T-helper 2 cell treated with Interferon-gamma antibody and Interleukin-4, amounts not matched to agents 5 μg/mL and 100 μg/mL, for 36 hours (primary cell): ENCODE data around the gene NPEPPS.
"Not testable (repeated sequence)": the region's sequence is repeated elsewhere in the genome, so short reads cannot be mapped to it uniquely, and the experiment has no call there.

Experiments used
- DNase-seq: peaks from one replicate; pipeline ENCODE4 v3.0.0; 2021; ENCODE audit warnings: low spot score
- H3K27ac Mint-ChIP-seq: one replicate; pipeline ENCODE4 v1.8.0; 2021; ENCODE audit warnings: mild to moderate bottlenecking, mixed read lengths
- H3K27me3 Mint-ChIP-seq: one replicate; pipeline ENCODE4 v1.8.0; 2021; ENCODE audit warnings: low read depth, mixed read lengths
- H3K36me3 Mint-ChIP-seq: one replicate; pipeline ENCODE4 v1.8.0; 2021; ENCODE audit warnings: low read depth, mixed read lengths
- H3K4me1 Mint-ChIP-seq: one replicate; pipeline ENCODE4 v1.8.0; 2021; ENCODE audit warnings: low read depth, mixed read lengths
- H3K4me3 Mint-ChIP-seq: one replicate; pipeline ENCODE4 v1.8.0; 2022; ENCODE audit warnings: mild to moderate bottlenecking, moderate library complexity, mixed read lengths
- H3K9me3 Mint-ChIP-seq: one replicate; pipeline ENCODE4 v1.8.0; 2021; ENCODE audit warnings: mixed read lengths

The NPEPPS gene, protein sequence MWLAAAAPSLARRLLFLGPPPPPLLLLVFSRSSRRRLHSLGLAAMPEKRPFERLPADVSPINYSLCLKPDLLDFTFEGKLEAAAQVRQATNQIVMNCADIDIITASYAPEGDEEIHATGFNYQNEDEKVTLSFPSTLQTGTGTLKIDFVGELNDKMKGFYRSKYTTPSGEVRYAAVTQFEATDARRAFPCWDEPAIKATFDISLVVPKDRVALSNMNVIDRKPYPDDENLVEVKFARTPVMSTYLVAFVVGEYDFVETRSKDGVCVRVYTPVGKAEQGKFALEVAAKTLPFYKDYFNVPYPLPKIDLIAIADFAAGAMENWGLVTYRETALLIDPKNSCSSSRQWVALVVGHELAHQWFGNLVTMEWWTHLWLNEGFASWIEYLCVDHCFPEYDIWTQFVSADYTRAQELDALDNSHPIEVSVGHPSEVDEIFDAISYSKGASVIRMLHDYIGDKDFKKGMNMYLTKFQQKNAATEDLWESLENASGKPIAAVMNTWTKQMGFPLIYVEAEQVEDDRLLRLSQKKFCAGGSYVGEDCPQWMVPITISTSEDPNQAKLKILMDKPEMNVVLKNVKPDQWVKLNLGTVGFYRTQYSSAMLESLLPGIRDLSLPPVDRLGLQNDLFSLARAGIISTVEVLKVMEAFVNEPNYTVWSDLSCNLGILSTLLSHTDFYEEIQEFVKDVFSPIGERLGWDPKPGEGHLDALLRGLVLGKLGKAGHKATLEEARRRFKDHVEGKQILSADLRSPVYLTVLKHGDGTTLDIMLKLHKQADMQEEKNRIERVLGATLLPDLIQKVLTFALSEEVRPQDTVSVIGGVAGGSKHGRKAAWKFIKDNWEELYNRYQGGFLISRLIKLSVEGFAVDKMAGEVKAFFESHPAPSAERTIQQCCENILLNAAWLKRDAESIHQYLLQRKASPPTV

DNA sequence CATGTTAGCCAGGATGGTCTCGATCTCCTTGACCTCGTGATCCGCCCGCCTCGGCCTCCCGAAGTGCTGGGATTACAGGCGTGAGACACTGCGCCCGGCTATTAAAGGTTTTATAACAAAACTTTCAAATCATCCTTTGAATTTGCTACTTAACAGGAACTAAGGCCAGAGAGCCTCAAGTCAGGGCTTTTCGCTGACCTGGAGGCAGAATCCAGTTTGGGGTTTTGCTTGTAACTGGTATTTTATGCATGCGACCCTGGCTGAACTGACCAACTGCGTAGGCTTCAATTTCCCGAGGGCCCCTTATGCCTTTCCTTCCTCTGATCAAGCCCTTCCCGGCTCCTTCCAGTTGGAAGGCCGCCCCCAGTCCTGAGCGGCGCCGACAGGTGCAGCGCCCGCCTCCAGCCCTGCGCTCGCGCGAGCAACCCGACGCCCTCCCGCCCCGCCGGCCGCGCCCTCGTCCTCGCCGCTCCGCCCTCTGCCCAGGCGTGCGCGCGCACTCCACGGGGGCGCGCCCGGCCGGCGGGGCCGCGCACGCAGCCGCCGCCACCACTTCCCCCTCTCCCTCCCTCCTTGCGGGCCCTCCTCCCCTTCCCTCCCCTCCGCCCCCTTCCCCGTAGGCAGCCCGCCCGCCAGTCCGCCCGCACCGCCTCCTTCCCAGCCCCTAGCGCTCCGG is at the start of gene NPEPPS:
TSS of gene NPEPPS (plus strand) at position 552 of the 676 bp plus-strand sequence. CDS start 193 bp downstream, outside the sequence.
- H3K9me3 Mint-ChIP-seq, result not testable (repeated sequence)
- peak; percentile 79 for DNase-seq

DNA sequence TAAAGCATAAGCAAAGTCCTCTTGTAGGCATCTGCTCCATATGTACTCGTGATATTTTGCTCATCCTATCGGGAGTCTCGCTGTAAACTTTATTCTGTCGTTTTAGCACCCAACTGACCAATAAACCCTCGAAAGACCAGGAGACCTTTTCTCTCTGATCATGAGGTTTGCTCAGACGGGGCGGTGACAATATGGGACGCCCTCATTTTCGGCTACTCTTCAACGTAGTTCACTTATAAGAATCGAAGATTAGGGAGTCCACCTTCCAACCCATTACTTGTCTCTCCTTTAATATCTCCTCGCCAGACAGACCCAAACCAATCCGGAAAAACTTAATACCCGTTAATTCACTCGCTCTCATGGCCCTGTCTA is 39.1 kb upstream of the NPEPPS start:
- H3K27me3 Mint-ChIP-seq, H3K9me3 Mint-ChIP-seq, DNase-seq, H3K4me1 Mint-ChIP-seq, H3K36me3 Mint-ChIP-seq: not testable (repeated sequence)
- H3K27ac Mint-ChIP-seq, result peak overlapping the region; percentile 97
- H3K4me3 Mint-ChIP-seq, result peak overlapping the region; percentile 96

More for the DNA sequence above, at the start of gene NPEPPS:
- H3K27me3 Mint-ChIP-seq, H3K36me3 Mint-ChIP-seq, H3K4me1 Mint-ChIP-seq: not testable (repeated sequence)
- Mint-ChIP-seq H3K27ac (peak within 1 kb of the TSS; percentile 94), H3K4me3 (peak within 1 kb of the TSS; percentile 95)

DNA sequence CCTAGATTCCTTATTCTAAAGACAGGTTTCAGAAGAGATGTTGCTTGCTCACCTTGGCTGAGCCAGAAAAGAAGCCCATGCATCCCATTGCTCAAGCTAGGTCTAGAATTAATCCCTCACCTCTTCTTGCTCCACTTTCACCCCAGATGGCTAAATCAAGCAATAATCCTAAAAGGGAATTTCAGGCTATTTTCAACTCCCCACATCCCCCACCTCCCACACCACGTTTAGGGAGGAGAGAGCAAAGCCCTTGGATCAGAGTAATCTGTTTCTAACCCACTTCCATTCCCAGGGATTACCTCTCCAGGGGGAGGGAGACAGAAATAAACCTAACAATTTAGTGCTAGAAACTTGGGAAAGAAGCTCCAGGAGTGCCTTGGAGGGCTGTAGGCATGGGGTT is 31.8 kb upstream of the NPEPPS start:
- peaks cover 14% of the 10 kb centered on the region for H3K4me1 Mint-ChIP-seq
- not testable (repeated sequence) for DNase-seq, H3K27me3 Mint-ChIP-seq, H3K4me3 Mint-ChIP-seq, H3K9me3 Mint-ChIP-seq, H3K36me3 Mint-ChIP-seq, H3K27ac Mint-ChIP-seq

DNA sequence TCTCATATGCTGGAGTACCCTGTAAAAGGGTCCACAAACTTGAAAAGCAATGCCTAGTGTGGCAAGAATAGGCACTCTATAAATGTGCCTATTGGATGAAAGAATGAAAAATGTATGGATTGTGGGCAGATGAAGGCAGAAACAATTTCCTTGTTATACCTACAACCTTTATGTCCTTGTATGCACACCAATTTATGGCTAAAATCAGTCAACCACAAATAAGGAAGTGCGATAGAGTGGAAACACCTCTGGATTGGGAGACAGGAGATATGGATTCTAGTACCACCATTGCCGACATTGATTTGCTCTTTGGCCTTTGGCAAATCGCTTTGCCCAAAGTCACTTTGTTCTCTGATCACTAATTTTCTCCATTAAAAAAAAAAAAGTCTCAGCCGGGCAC is 31.4 kb upstream of the NPEPPS start:
- peaks cover 14% of the 10 kb centered on the region for H3K4me1 Mint-ChIP-seq
- not testable (repeated sequence) for H3K9me3 Mint-ChIP-seq, H3K27ac Mint-ChIP-seq, H3K36me3 Mint-ChIP-seq, DNase-seq, H3K27me3 Mint-ChIP-seq, H3K4me3 Mint-ChIP-seq

DNA sequence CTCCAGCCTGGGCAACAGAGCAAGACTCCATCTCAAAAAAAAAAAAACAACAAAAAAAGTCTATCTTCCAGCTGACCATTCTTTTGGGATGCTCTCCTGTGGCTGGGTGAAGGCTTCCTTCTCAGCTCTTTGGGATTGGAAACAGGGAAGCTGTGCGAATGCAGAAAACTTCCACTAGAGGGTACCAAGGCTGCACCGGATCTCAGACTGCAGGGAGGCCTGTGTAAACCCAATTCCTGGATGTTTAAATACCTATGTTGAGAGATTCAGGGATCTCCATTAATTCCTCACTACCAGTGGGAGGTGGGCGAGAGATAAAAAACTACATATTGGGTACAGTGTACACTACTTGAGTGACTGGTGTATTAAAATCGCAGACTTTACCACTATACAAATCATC is 30.3 kb upstream of the NPEPPS start:
- H3K36me3 Mint-ChIP-seq, H3K9me3 Mint-ChIP-seq, DNase-seq, H3K27me3 Mint-ChIP-seq, H3K4me3 Mint-ChIP-seq: not testable (repeated sequence)
- H3K4me1 Mint-ChIP-seq, result peaks cover 14% of the 10 kb centered on the region
- H3K27ac Mint-ChIP-seq, result peak overlapping the region; percentile 52

DNA sequence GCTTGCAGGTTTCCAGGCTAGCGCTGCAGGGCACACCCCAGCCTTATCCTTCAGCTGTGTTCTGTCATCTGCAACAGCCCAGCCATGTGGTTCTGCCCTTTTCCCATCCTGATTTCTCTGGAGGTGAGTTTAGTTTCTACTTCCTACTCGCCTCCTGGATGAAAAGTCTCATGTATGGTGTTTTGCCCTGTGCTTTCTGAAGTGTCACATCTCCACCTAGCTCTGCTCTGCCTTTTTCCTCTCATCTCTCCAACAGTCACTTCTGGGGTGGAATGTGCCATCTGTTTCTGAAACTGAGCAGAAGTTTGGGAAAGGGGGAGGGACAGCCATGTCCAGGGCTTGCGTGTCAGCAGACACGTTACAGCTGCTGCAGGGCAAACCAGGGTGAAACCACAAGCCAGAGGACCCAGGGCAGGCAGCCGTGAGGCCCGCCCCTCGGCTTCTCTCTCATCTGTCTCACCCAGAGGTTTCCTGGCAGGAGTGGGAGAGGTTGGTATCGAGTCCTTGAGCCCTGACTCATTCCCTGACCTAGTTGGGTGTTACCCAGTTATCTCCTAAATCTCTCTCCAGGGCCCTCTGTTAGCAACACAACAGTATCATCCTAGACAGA is 28.7 kb upstream of the NPEPPS start:
- peak; percentile 54 for DNase-seq
- not testable (repeated sequence) for H3K36me3 Mint-ChIP-seq, H3K9me3 Mint-ChIP-seq, H3K27me3 Mint-ChIP-seq
- Mint-ChIP-seq H3K4me3 (peak overlapping the region; percentile 67), H3K27ac (peak overlapping the region; percentile 89), H3K4me1 (peaks cover 14% of the 10 kb centered on the region)

DNA sequence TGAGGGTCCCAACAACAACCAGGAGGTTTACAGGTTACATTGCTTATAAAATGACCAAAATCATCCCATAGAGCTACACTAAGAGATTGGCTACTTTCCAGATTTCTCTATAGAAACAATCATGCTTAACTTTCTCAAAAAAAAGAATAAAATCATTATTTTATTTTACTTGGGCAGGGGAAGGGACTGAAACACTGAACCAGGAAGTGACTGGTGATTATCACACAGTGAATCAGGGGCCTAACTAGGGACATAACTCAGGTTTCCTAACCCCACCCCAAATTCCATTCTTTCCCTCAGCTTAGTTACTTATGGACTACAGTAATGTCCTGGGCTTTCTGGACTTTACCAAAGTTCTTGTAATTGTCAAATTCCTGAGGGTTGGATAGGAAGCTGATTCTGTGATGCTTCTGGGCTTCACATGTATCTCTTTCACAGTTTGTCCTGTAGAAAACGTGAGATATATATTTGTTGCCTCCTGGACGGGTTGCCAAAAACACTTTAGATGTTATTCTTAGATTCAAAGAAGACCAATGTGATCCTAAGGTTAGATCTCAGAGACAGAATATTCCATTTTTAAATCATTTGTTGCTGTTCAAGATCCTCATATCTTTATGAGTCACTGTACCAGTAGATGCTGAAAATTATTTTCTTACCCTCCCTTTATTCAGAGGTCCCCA is 28.0 kb upstream of the NPEPPS start:
- H3K36me3 Mint-ChIP-seq, DNase-seq, H3K4me3 Mint-ChIP-seq, H3K27me3 Mint-ChIP-seq, H3K9me3 Mint-ChIP-seq: not testable (repeated sequence)
- Mint-ChIP-seq H3K4me1 (peaks cover 14% of the 10 kb centered on the region), H3K27ac (peak overlapping the region; percentile 77)

DNA sequence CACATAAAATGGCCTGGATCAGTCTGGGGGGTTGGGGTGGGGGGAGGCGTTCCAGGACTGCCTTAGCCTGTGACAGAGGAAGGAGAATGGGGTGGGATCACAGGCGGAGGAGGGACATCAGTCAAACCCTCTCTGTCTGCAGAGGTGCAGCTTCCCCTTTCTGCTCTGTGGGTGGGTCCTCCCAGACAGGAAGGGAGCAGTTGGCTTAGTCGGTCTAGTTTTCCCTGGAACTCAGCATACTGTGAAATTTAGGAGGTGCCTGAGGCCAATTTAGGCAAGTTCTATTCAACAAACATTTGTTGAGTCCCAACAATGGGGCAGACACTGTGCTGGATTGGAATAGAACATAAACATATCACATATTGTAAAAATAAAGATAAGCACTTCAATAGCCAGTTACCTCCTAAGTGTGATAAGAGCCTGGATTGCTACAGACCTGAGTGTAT is 19.2 kb upstream of the NPEPPS start:
- not testable (repeated sequence) for H3K9me3 Mint-ChIP-seq, H3K4me3 Mint-ChIP-seq, H3K27ac Mint-ChIP-seq, H3K36me3 Mint-ChIP-seq, H3K4me1 Mint-ChIP-seq, H3K27me3 Mint-ChIP-seq, DNase-seq

DNA sequence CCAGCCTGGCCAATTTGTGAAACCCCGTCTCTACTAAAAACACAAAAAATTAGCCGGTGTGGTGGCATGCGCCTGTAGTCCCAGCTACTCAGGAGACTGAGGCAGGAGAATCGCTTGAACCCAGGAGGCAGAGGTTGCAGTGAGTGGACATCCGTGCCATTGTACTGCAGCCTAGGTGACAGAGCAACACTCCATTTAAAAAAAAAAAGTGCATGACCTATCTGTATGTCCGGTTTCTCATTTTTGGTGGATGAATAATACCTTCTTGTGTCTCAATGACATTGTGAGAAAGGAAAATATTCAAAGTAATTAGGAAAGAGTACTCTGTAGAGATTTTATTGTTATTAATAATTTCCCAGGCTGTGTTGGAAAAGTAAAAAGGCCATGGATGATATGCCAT is 17.6 kb upstream of the NPEPPS start:
- H3K27me3 Mint-ChIP-seq, H3K27ac Mint-ChIP-seq, H3K4me3 Mint-ChIP-seq, H3K36me3 Mint-ChIP-seq, H3K9me3 Mint-ChIP-seq, DNase-seq, H3K4me1 Mint-ChIP-seq: not testable (repeated sequence)

DNA sequence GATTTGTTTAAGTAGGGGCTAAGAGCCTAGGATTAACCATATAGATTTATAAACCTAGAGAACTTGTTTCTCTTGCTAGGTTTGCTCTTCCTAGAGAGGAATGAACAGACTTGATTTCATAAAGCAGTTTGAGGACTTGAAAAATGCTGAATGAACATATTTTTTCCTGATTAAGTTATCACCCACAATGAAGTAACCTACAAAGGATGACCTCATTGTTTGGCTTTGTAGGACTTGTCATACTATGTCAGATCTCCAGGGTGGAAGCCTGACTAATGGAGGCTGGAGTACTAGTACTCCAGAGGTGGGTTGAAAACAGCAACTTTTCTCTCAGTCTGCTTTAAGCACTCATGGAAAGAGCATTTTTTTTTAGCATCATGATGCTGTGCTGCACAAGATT is 12.0 kb upstream of the NPEPPS start:
- H3K27ac Mint-ChIP-seq, H3K9me3 Mint-ChIP-seq, H3K4me3 Mint-ChIP-seq, H3K36me3 Mint-ChIP-seq, H3K27me3 Mint-ChIP-seq, H3K4me1 Mint-ChIP-seq, DNase-seq: not testable (repeated sequence)

DNA sequence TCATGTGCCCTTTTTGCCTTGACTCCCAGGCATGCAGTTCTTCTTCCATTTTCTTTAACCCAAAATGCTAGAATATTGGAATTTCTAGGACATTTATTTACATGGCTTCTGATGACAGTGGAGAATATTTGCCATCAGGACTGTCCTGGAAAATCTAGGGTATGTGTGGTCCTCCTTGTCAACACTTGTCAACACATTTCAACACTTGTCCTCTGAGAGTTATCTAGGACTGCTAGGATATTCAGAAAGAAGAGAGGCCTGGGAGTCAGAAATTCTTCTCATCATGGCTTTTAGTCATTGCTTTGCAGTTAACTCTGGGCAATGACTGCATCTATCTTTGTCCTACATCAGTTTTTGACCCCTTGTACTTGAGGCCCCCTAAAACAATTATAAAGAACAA is 11.5 kb upstream of the NPEPPS start:
- not testable (repeated sequence) for H3K4me1 Mint-ChIP-seq, H3K27me3 Mint-ChIP-seq, H3K36me3 Mint-ChIP-seq, DNase-seq, H3K4me3 Mint-ChIP-seq, H3K9me3 Mint-ChIP-seq, H3K27ac Mint-ChIP-seq

DNA sequence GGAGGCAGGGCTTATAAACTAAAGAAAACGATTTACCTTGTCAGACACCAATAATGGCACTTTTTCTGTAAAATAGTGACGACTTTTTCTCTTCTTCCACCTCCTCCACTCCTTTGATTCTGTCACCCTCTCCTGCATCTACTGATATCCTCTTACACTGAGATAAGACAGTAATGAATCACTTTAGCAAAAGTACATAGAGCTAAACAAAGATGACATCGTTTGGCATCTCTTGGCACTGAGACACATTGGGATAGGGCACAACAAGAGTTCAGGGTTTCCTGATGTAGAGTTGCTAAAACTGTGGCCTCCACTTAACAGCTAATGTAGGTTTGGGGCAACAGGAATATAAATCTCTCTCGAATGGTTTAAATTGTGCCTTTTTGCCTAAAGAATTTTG is 10.6 kb upstream of the NPEPPS start:
- H3K4me3 Mint-ChIP-seq, H3K9me3 Mint-ChIP-seq, H3K4me1 Mint-ChIP-seq, H3K27me3 Mint-ChIP-seq, H3K27ac Mint-ChIP-seq, DNase-seq, H3K36me3 Mint-ChIP-seq: not testable (repeated sequence)

DNA sequence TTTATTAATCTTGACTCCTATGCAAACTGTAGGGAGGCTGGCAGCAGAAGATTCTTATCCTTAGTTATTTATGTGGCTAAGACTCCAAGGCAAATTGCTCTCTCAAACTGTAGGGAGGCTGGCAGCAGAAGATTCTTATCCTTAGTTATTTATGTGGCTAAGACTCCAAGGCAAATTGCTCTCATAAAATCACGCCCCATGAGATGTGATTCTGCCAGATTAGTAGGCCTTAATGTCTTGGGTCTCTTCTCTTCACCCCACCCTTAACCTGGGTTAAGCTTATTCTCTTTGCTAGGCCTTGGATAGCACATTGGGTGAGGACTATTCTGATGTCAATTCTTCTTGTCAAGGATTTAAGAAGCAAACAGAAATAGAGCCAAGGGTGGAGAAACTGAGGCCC is 9.5 kb upstream of the NPEPPS start:
- DNase-seq, H3K4me1 Mint-ChIP-seq, H3K36me3 Mint-ChIP-seq, H3K27me3 Mint-ChIP-seq, H3K27ac Mint-ChIP-seq, H3K4me3 Mint-ChIP-seq, H3K9me3 Mint-ChIP-seq: not testable (repeated sequence)
